ENCODE results near the gene MAML3.

DNA sequence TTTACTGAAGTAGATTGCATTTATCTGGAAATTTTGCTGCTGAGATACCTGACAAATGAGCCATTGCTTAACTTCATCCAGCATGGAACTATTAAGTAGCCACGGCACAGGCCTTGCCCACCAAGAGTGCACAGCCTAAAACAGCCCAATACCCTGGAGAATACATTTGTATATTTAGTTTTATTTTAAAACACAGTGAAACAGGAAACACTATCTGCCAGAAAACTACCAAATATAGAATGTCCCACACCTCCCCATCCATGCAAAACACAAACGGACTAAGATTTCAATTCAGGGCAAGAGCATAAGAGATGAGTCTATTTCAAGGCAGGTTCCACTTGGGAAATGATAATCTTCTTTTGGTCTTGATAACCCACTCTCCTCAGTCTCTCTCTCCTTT lies 57.1 kb downstream of the MAML3 start:
- TF ChIP-seq, protein P1, sequence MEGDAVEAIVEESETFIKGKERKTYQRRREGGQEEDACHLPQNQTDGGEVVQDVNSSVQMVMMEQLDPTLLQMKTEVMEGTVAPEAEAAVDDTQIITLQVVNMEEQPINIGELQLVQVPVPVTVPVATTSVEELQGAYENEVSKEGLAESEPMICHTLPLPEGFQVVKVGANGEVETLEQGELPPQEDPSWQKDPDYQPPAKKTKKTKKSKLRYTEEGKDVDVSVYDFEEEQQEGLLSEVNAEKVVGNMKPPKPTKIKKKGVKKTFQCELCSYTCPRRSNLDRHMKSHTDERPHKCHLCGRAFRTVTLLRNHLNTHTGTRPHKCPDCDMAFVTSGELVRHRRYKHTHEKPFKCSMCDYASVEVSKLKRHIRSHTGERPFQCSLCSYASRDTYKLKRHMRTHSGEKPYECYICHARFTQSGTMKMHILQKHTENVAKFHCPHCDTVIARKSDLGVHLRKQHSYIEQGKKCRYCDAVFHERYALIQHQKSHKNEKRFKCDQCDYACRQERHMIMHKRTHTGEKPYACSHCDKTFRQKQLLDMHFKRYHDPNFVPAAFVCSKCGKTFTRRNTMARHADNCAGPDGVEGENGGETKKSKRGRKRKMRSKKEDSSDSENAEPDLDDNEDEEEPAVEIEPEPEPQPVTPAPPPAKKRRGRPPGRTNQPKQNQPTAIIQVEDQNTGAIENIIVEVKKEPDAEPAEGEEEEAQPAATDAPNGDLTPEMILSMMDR (CRISPR knock-in tag; IDR thresholded peaks at IDR 0.05) = no peak
- TF ChIP-seq ELF1 (CRISPR knock-in tag; IDR thresholded peaks at IDR 0.05) = no peak
- no peak for TF ChIP-seq ZNF12 (CRISPR knock-in tag; IDR thresholded peaks at IDR 0.05)
- no peak for TF ChIP-seq MAZ (IDR thresholded peaks at IDR 0.05; ENCODE audit: borderline replicate concordance, low read depth, low read length)
- no peak for TF ChIP-seq MAZ (CRISPR knock-in tag; IDR thresholded peaks at IDR 0.05; ENCODE audit: low read depth)
- TF ChIP-seq, protein P2, sequence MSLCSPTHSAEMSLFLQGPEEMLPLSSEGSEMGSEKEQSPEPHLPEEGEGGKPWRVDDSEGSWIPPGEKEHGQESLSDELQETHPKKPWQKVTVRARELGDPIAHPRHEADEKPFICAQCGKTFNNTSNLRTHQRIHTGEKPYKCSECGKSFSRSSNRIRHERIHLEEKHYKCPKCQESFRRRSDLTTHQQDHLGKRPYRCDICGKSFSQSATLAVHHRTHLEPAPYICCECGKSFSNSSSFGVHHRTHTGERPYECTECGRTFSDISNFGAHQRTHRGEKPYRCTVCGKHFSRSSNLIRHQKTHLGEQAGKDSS (CRISPR knock-in tag; IDR thresholded peaks at IDR 0.05; ENCODE audit: borderline replicate concordance, low read depth) = no peak
- no peak for TF ChIP-seq POLR2AphosphoS5 (IDR thresholded peaks at IDR 0.05; ENCODE audit: low read depth, low read length)
- no peak for TF ChIP-seq KDM3A (CRISPR knock-in tag; IDR thresholded peaks at IDR 0.05; ENCODE audit: low read depth)
- TF ChIP-seq RXRA (CRISPR knock-in tag; IDR thresholded peaks at IDR 0.05) = no peak
- TF ChIP-seq ZNF430 (CRISPR knock-in tag; IDR thresholded peaks at IDR 0.05) = no peak

Measured in HepG2 (cell line).